GM18498 (cell line): ENCODE data around the gene HIVEP2.

Experiments used
- ATAC-seq: cut with Tn5 transposase; IDR thresholded peaks from one replicate; pipeline ENCODE4 v1.9.1; 2021; ENCODE audit warnings: mild to moderate bottlenecking, moderate library complexity; ENCODE audit not compliant: unreplicated experiment

Gene HIVEP2

GRCh38 chr6:142796571-142796970 is 148.4 kb downstream of the HIVEP2 start:
- no peak for ATAC-seq

GRCh38 chr6:142796024-142796423 is 149.0 kb downstream of the HIVEP2 start:
- no peak for ATAC-seq

- ATAC-seq: no peak
These were observed 150.6 kb downstream of the HIVEP2 start for GRCh38 chr6:142794424-142794823.

GRCh38 chr6:142790257-142790656 is 154.7 kb downstream of the HIVEP2 start:
- no peak for ATAC-seq

GRCh38 chr6:142787422-142787821 is 157.6 kb downstream of the HIVEP2 start:
- ATAC-seq: no peak

GRCh38 chr6:142786476-142786875 is 158.5 kb downstream of the HIVEP2 start:
- no peak for ATAC-seq

- ATAC-seq: peak; percentile 99
These were observed 160.6 kb downstream of the HIVEP2 start for GRCh38 chr6:142784344-142784743.

GRCh38 chr6:142783499-142783898 is 161.5 kb downstream of the HIVEP2 start:
- no peak for ATAC-seq

- ATAC-seq: no peak
These were observed 163.8 kb downstream of the HIVEP2 start for GRCh38 chr6:142781129-142781528.

- no peak for ATAC-seq
These were observed 170.9 kb downstream of the HIVEP2 start for GRCh38 chr6:142773859-142774648.

- no peak for ATAC-seq
These were observed 171.7 kb downstream of the HIVEP2 start for GRCh38 chr6:142773324-142773723.

- ATAC-seq: no peak
These were observed 173.8 kb downstream of the HIVEP2 start for GRCh38 chr6:142771162-142771561.

GRCh38 chr6:142765306-142765705 is 179.7 kb downstream of the HIVEP2 start:
- no peak for ATAC-seq

GRCh38 chr6:142764311-142764710 is 180.7 kb downstream of the HIVEP2 start:
- ATAC-seq: no peak

GRCh38 chr6:142763205-142763604 is 181.8 kb downstream of the HIVEP2 start:
- no peak for ATAC-seq

- ATAC-seq: no peak
These were observed 183.2 kb downstream of the HIVEP2 start for GRCh38 chr6:142761756-142762155.

- no peak for ATAC-seq
These were observed 184.8 kb downstream of the HIVEP2 start for GRCh38 chr6:142760152-142760551.

GRCh38 chr6:142758629-142759025 is 186.3 kb downstream of the HIVEP2 start:
- no peak for ATAC-seq

GRCh38 chr6:142757852-142758628 is 186.9 kb downstream of the HIVEP2 start:
- ATAC-seq: no peak

GRCh38 chr6:142756215-142756630 is 188.8 kb downstream of the HIVEP2 start:
- no peak for ATAC-seq

- no peak for ATAC-seq
These were observed 191.8 kb downstream of the HIVEP2 start for GRCh38 chr6:142753196-142753595.

GRCh38 chr6:142752348-142752747 is 192.6 kb downstream of the HIVEP2 start:
- ATAC-seq: no peak
